Activated CD4-positive, alpha-beta memory T cell treated with anti-CD3 and anti-CD28 coated beads, Interleukin-2, amount 10 ng/mL, durations not matched to agents 7 days and 5 days (primary cell): ENCODE measurements around the gene DBNDD1. TPM values are rescaled to one million over a fixed set of nuclear protein-coding genes. Genes with fewer than 3 reads are reported as not detected.

Experiments used
- CTCF ChIA-PET: fragments of 350-600 bp; sonication (Branson Sonifier 250); formaldehyde crosslinking; loops from one replicate; lab custom pipeline; 2021; ENCODE audit warnings: antibody characterized with exemption, inconsistent platforms; lab: Charles Lee
- POLR2A ChIA-PET: fragments of 350-600 bp; sonication (Branson Sonifier 250); formaldehyde crosslinking; loops from one replicate; lab custom pipeline; 2021; ENCODE audit warnings: antibody characterized with exemption; lab: Charles Lee
- DNase-seq: peaks from one replicate; pipeline ENCODE4 v3.0.0-alpha.2; 2020
- H3K27ac Mint-ChIP-seq: one replicate; pipeline ENCODE4 v1.8.0; 2021; ENCODE audit warnings: mild to moderate bottlenecking, mixed read lengths
- H3K27me3 Mint-ChIP-seq: one replicate; pipeline ENCODE4 v1.8.0; 2021; ENCODE audit warnings: mixed read lengths
- H3K36me3 Mint-ChIP-seq: one replicate; pipeline ENCODE4 v1.8.0; 2021; ENCODE audit warnings: low read depth, mixed read lengths
- H3K4me1 Mint-ChIP-seq: one replicate; pipeline ENCODE4 v1.8.0; 2021; ENCODE audit warnings: mixed read lengths
- H3K4me3 Mint-ChIP-seq: one replicate; pipeline ENCODE4 v1.8.0; 2021; ENCODE audit warnings: mild to moderate bottlenecking, mixed read lengths
- H3K9me3 Mint-ChIP-seq: one replicate; pipeline ENCODE4 v1.8.0; 2021; ENCODE audit warnings: mixed read lengths
- total RNA-seq, 2 experiments: library from RNA; stranded (reverse); gene quantifications; one replicate each; pipeline ENCODE4 v1.2.3, GENCODE V29; 2021

The DBNDD1 gene
- total RNA-seq, 2 experiments from 2014 or later = not detected

- ChIA-PET POLR2A (interaction anchor here (2.0 kb wide), 1 partner anchor 15 kb away, joined by 4 read pairs; no protein-coding TSS in a partner anchor), CTCF (no interaction called here)
- Mint-ChIP-seq H3K27me3 (no peaks in the 10 kb centered on the region), H3K4me3 (no peak overlapping the region), H3K27ac (no peak overlapping the region), H3K4me1 (no peaks in the 10 kb centered on the region), H3K9me3 (no peaks in the 10 kb centered on the region), H3K36me3 (peaks cover 11% of the 10 kb centered on the region)
- no peak for DNase-seq
Observed at GRCh38 chr16:89956505-89957215, 62.6 kb downstream of the DBNDD1 start.

- H3K27me3 Mint-ChIP-seq = no peaks in the 10 kb centered on the region
- H3K4me1 Mint-ChIP-seq = peaks cover under 1% of the 10 kb centered on the region
- H3K9me3 Mint-ChIP-seq = no peaks in the 10 kb centered on the region
- no peak for DNase-seq
- no peak overlapping the region for H3K4me3 Mint-ChIP-seq
- CTCF ChIA-PET = no interaction called here
- POLR2A ChIA-PET = no interaction called here
- peaks cover 7% of the 10 kb centered on the region for H3K36me3 Mint-ChIP-seq
- H3K27ac Mint-ChIP-seq = no peak overlapping the region
Observed at GRCh38 chr16:89955001-89955685, 64.1 kb downstream of the DBNDD1 start.

Other genes starting within 250 kb of the DBNDD1 start
- gene FANCA, start 202.8 kb downstream of the DBNDD1 start, total RNA-seq = 10 to 100 TPM; 82.9 to 94.6 TPM
- gene SPIRE2, start 191.0 kb downstream of the DBNDD1 start, total RNA-seq = 1 to 10 TPM; 1.6 to 1.8 TPM
- 100 to 1,000 TPM; 167 to 192 TPM for gene TCF25, start 145.9 kb downstream of the DBNDD1 start, total RNA-seq
- 1 to 10 TPM; 3.6 to 4.1 TPM for gene MC1R, start 100.6 kb downstream of the DBNDD1 start, total RNA-seq
- 1 to 10 TPM; 3.6 to 4.0 TPM for gene TUBB3, start 96.1 kb downstream of the DBNDD1 start, total RNA-seq
- gene DEF8, start 70.7 kb downstream of the DBNDD1 start, total RNA-seq = 10 to 100 TPM; 33.1 to 33.6 TPM
- gene PRDM7, start 57.9 kb upstream of the DBNDD1 start, total RNA-seq = not detected